Activated CD4-positive, alpha-beta T cell treated with anti-CD3 and anti-CD28 coated beads, Interleukin-2, amount 50 U/mL, for 48 hours (primary cell): ENCODE data around the gene CLHC1.
"Not testable (repeated sequence)": the region's sequence is repeated elsewhere in the genome, so short reads cannot be mapped to it uniquely, and the experiment has no call there.

Experiments
- DNase-seq, 2 experiments: peaks; one replicate each; pipeline ENCODE4 v3.0.0-alpha.2; 2020

Gene CLHC1

GRCh38 chr2:55232084-55232862 lies at the start of gene CLHC1, which contains the start of gene RPS27A:
TSS of gene CLHC1 (minus strand) at chr2:55232293. CDS start at chr2:55222411, 9,882 bp downstream.
TSS of gene RPS27A (plus strand) at chr2:55232688. CDS start at chr2:55232825, 137 bp downstream.
- peak; percentile 96 to 97 for DNase-seq

- DNase-seq, result not testable (repeated sequence)
These were observed 48.9 kb upstream of the CLHC1 start for GRCh38 chr2:55280851-55281546.

GRCh38 chr2:55279859-55280424 lies 47.8 kb upstream of the CLHC1 start:
- DNase-seq, result not testable (repeated sequence)

- not testable (repeated sequence) for DNase-seq
These were observed 47.2 kb upstream of the CLHC1 start for GRCh38 chr2:55279214-55279835.

- DNase-seq, result no peak
These were observed 45.2 kb upstream of the CLHC1 start for GRCh38 chr2:55277310-55277709.

- not testable (repeated sequence) for DNase-seq
These were observed 42.3 kb upstream of the CLHC1 start for GRCh38 chr2:55274346-55274745.

- no peak for DNase-seq
These were observed 37.5 kb upstream of the CLHC1 start for GRCh38 chr2:55269645-55269990.

GRCh38 chr2:55268907-55269644 lies 37.0 kb upstream of the CLHC1 start, which contains the start of gene MTIF2:
TSS of gene MTIF2 (minus strand) at chr2:55269231. CDS start at chr2:55263858, 5,373 bp downstream.
- DNase-seq, result peak; percentile 93 to 96

- DNase-seq, result no peak
These were observed 36.3 kb upstream of the CLHC1 start for GRCh38 chr2:55268288-55268906.

- DNase-seq, result not testable (repeated sequence)
These were observed 27.5 kb upstream of the CLHC1 start for GRCh38 chr2:55259586-55259985.

GRCh38 chr2:55252832-55253231 lies 20.7 kb upstream of the CLHC1 start:
- DNase-seq, result no peak

GRCh38 chr2:55247025-55247424 lies 14.9 kb upstream of the CLHC1 start:
- no peak for DNase-seq

GRCh38 chr2:55245411-55245810 lies 13.3 kb upstream of the CLHC1 start:
- DNase-seq, result no peak

- DNase-seq, result no peak
These were observed 10.5 kb upstream of the CLHC1 start for GRCh38 chr2:55242617-55243016.

GRCh38 chr2:55241582-55241981 lies 9.5 kb upstream of the CLHC1 start:
- not testable (repeated sequence) for DNase-seq

- no peak for DNase-seq
These were observed 7.6 kb upstream of the CLHC1 start for GRCh38 chr2:55239656-55240222.

GRCh38 chr2:55236992-55237543 lies 5.0 kb upstream of the CLHC1 start:
- DNase-seq, result no peak

GRCh38 chr2:55235724-55236538 lies 3.8 kb upstream of the CLHC1 start:
- DNase-seq, result no peak

- no peak for DNase-seq
These were observed 1.5 kb upstream of the CLHC1 start for GRCh38 chr2:55233658-55233940.

GRCh38 chr2:55232863-55233657 lies 967 bp upstream of the CLHC1 start:
- peak; percentile 34 to 40 for DNase-seq
